ENCODE data around the gene KCNRG. TPM values are rescaled to one million over a fixed set of nuclear protein-coding genes. Genes with fewer than 3 reads are reported as not detected.

The KCNRG gene
- total and polyA plus RNA-seq, 2 experiments from 2014 or later, result 0.60 TPM; not detected in 1

- no peaks in the 10 kb centered on the region; the same call in 1 of the 2 replicates for H3K9me2 ChIP-seq (ENCODE audit: insufficient read depth)
Observed at GRCh38 chr13:50015750-50016149, 506 bp downstream of the KCNRG start.

More at GRCh38 chr13:50015750-50016149, 506 bp downstream of the KCNRG start:
- Mint-ChIP-seq H3K36me3 (ENCODE audit: low read depth) (peaks cover 41% of the 10 kb centered on the region), H3K27me3 (ENCODE audit: insufficient read depth, low read depth, poor library complexity) (peaks cover 2% of the 10 kb centered on the region), H3K4me3 (peak overlapping the region; percentile 5; the same call in 1 of the 3 replicates), H3K4me1 (peaks cover 27% of the 10 kb centered on the region), H3K9me3 (no peaks in the 10 kb centered on the region), H3K27ac (peak overlapping the region; percentile 51)
- Histone ChIP-seq H2AFZ (no peak overlapping the region), H4K20me1 (replicated peaks; ENCODE audit: insufficient read depth) (no peaks in the 10 kb centered on the region), H3K27me3 (ENCODE audit: insufficient read depth) (no peaks in the 10 kb centered on the region), H3K27ac (ENCODE audit: low read depth) (peak overlapping the region; percentile 91), H3K4me1 (ENCODE audit: insufficient read depth) (peaks cover 11% of the 10 kb centered on the region), H3K4me3 (0 out of 2 replicates have a peak overlapping the region, but pooled peaks have one; percentile 3), H3F3A (replicated peaks; ENCODE audit: low read depth) (no peaks in the 10 kb centered on the region), H3K36me3 (ENCODE audit: insufficient read depth) (no peaks in the 10 kb centered on the region; the same call in 1 of the 2 replicates), H3K79me2 (replicated peaks; ENCODE audit: insufficient read depth) (peaks cover 14% of the 10 kb centered on the region), H3K4me2 (peak overlapping the region; percentile 68)
- ATAC-seq (peak; percentile 87), DNase-seq (ENCODE audit: low spot score) (peak; percentile 29)
- TF ChIP-seq ZNF462 (CRISPR knock-in tag; IDR thresholded peaks at IDR 0.05) (0 out of 2 replicates have a peak, but pooled peaks have one; percentile 13), POLR2AphosphoS5 (IDR thresholded peaks at IDR 0.05; ENCODE audit: low read depth) (no peak), EZH2 (IDR thresholded peaks at IDR 0.05; ENCODE audit: low read depth, unreplicated experiment) (no peak)
- TF ChIP-seq, protein P1, sequence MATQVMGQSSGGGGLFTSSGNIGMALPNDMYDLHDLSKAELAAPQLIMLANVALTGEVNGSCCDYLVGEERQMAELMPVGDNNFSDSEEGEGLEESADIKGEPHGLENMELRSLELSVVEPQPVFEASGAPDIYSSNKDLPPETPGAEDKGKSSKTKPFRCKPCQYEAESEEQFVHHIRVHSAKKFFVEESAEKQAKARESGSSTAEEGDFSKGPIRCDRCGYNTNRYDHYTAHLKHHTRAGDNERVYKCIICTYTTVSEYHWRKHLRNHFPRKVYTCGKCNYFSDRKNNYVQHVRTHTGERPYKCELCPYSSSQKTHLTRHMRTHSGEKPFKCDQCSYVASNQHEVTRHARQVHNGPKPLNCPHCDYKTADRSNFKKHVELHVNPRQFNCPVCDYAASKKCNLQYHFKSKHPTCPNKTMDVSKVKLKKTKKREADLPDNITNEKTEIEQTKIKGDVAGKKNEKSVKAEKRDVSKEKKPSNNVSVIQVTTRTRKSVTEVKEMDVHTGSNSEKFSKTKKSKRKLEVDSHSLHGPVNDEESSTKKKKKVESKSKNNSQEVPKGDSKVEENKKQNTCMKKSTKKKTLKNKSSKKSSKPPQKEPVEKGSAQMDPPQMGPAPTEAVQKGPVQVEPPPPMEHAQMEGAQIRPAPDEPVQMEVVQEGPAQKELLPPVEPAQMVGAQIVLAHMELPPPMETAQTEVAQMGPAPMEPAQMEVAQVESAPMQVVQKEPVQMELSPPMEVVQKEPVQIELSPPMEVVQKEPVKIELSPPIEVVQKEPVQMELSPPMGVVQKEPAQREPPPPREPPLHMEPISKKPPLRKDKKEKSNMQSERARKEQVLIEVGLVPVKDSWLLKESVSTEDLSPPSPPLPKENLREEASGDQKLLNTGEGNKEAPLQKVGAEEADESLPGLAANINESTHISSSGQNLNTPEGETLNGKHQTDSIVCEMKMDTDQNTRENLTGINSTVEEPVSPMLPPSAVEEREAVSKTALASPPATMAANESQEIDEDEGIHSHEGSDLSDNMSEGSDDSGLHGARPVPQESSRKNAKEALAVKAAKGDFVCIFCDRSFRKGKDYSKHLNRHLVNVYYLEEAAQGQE (IDR thresholded peaks at IDR 0.05; ENCODE audit: unreplicated experiment), result no peak
